K562 (cell line): Measurements from ENCODE around the gene MLLT1. TPM values are rescaled to one million over a fixed set of nuclear protein-coding genes. Genes with fewer than 3 reads are reported as not detected.

ENCODE experiments used
- ATAC-seq: fragments of 200-7000 bp; cut with Tn5 transposase; 3 replicates; pipeline ENCODE4 v1.9.1; 2020; ENCODE audit warnings: moderate library complexity
- BruUV-seq: library from RNA; stranded (reverse); fragments of 400-500 nt; replicated peaks from 2 replicates; lab custom pipeline; 2021; lab: Mats Ljungman, UMichigan
- CTCF ChIA-PET: fragments of 300-600 bp; formaldehyde crosslinking; extraction: SDS; loops from one replicate; lab custom pipeline; 2021; ENCODE audit warnings: low intra/inter-chr PET ratio; lab: Yijun Ruan, JAX
- POLR2A ChIA-PET: fragments of 300-600, 350-650 bp; sonication (Branson Sonifier 250); formaldehyde crosslinking; extraction: SDS; loops from one replicate; lab custom pipeline; 2021; ENCODE audit warnings: antibody characterized with exemption, inconsistent platforms; lab: Yijun Ruan, JAX
- DNase-seq, 4 experiments: peaks; one replicate each; pipeline versions ENCODE4 v3.0.0 to v3.0.0-alpha.2; 2011 to 2018; ENCODE audit warnings: low spot score in 3 of 4, mixed read lengths in 3 of 4; ENCODE audit errors: extremely low read depth in 1 of 4
- FAIRE-seq: peaks from 2 replicates; lab custom pipeline; 2011; peaks lifted over from hg19 to GRCh38; lab: Jason Lieb, UNC
- H2AFZ ChIP-seq: 2 replicates; pipeline ENCODE4 v1.6.0; 2011; ENCODE audit warnings: low read depth, low read length, control low read depth, inconsistent platforms
- H3K27ac ChIP-seq: fragments of 200-600 bp; 3 replicates; pipeline ENCODE4 v1.8.0; 2011; ENCODE audit warnings: low read depth, mild to moderate bottlenecking, control low read depth, inconsistent platforms, low read length, moderate library complexity, mixed read lengths; ENCODE audit errors: extremely low read depth
- H3K27me3 ChIP-seq, 2 experiments: fragments of 300-600 bp in 1 of 2; 2 replicates in 1 of 2; 3 replicates in 1 of 2; pipeline versions ENCODE4 v1.6.0 to v1.8.0; 2011; ENCODE audit warnings: inconsistent platforms in 2 of 2, low read length in 2 of 2, mild to moderate bottlenecking in 1 of 2, mixed read lengths in 1 of 2, moderate library complexity in 1 of 2; ENCODE audit not compliant: control insufficient read depth in 2 of 2, insufficient read depth in 2 of 2
- H3K36me3 ChIP-seq: fragments of 300-600 bp; 3 replicates; pipeline ENCODE4 v1.8.0; 2011; ENCODE audit warnings: mild to moderate bottlenecking, low read length, inconsistent platforms; ENCODE audit not compliant: control insufficient read depth, insufficient read depth
- H3K4me1 ChIP-seq, 2 experiments: fragments of 200-600 bp in 1 of 2; replicated peaks in 1 of 2; 2 replicates in 1 of 2; 3 replicates in 1 of 2; pipeline versions ENCODE4 v1.5.1 to v1.8.0; 2011; ENCODE audit warnings: inconsistent platforms in 2 of 2, low read length in 2 of 2, mild to moderate bottlenecking in 1 of 2, mixed read lengths in 1 of 2, moderate library complexity in 1 of 2; ENCODE audit not compliant: control insufficient read depth in 2 of 2, insufficient read depth in 2 of 2
- H3K4me2 ChIP-seq: 2 replicates; pipeline ENCODE4 v1.6.1; 2011; ENCODE audit warnings: low read length, control low read depth, inconsistent platforms, mixed read lengths; ENCODE audit not compliant: insufficient read depth
- H3K4me3 ChIP-seq: fragments of 200-600 bp; sonication (generic), shearing (Covaris generic); 2 replicates; pipeline ENCODE4 v1.5.1; 2016; ENCODE audit warnings: control low read depth, inconsistent platforms
- H3K79me2 ChIP-seq: fragments of 200-600 bp; 3 replicates; pipeline ENCODE4 v1.8.0; 2011; ENCODE audit warnings: low read length, inconsistent platforms; ENCODE audit not compliant: control insufficient read depth, insufficient read depth
- H3K9ac ChIP-seq, 2 experiments: 2 replicates each; pipeline versions ENCODE4 v1.6.0 to v1.6.1; 2011; ENCODE audit warnings: low read depth in 2 of 2, low read length in 2 of 2, control low read depth in 1 of 2, inconsistent platforms in 1 of 2, mild to moderate bottlenecking in 1 of 2, mixed read lengths in 1 of 2; ENCODE audit not compliant: insufficient read depth in 1 of 2
- H3K9me1 ChIP-seq: one replicate; pipeline ENCODE4 v1.6.0; 2011; ENCODE audit warnings: inconsistent platforms, mild to moderate bottlenecking, low read length, moderate library complexity; ENCODE audit not compliant: control insufficient read depth, insufficient read depth
- H3K9me3 ChIP-seq: replicated peaks from 2 replicates; pipeline ENCODE4 v1.5.1; 2011; ENCODE audit warnings: low read depth, low read length, inconsistent platforms; ENCODE audit not compliant: control insufficient read depth, insufficient read depth
- H4K20me1 ChIP-seq: replicated peaks from 2 replicates; pipeline ENCODE4 v1.6.1; 2011; ENCODE audit warnings: low read length, inconsistent platforms, mixed read lengths; ENCODE audit not compliant: control insufficient read depth, insufficient read depth
- RFX5 ChIP-seq: IDR thresholded peaks from 2 replicates; pipeline ENCODE4 v1.6.1; 2011; ENCODE audit warnings: low read depth, mild to moderate bottlenecking, improper control_type of control experiment, low read length
- SMARCA4 ChIP-seq: fragments of 450-650 bp; IDR thresholded peaks from 2 replicates; pipeline ENCODE4 v1.6.1; 2016
- ZBTB7A ChIP-seq: IDR thresholded peaks from 2 replicates; pipeline ENCODE4 v1.6.1; 2011; ENCODE audit warnings: low read depth, mild to moderate bottlenecking, low read length, moderate library complexity, borderline replicate concordance; ENCODE audit not compliant: control insufficient read depth
- ZFX ChIP-seq: sonication (generic); formaldehyde crosslinking; IDR thresholded peaks from 2 replicates; pipeline ENCODE4 v1.8.0; 2022; ENCODE audit warnings: mild to moderate bottlenecking, missing genetic modification reagents, moderate library complexity
- WGBS: fragments of 100-300 bp; shearing (Covaris generic); methylation state at CpG from one replicate; pipeline ENCODE4 v1.1.6; 2016; ENCODE audit warnings: low coverage, mixed read lengths; ENCODE audit not compliant: insufficient coverage; ENCODE audit errors: missing lambda C conversion rate; 5-methylcytosine and 5-hydroxymethylcytosine counted together
- in situ Hi-C: fragments of 300-500 bp; cut with MboI; formaldehyde crosslinking; loops from 4 replicates; pipeline ENCODE4 v1.15.0; 2018; ENCODE audit warnings: inconsistent platforms, mixed read lengths
- intact Hi-C: fragments of 100-400 bp; cut with micrococcal nuclease; formaldehyde crosslinking; loops from 2 replicates; pipeline ENCODE4 v1.14.2; 2022
- polyA plus RNA-seq, 8 experiments: library from polyadenylated mRNA; depleted of rRNA in 4 of 8; stranded (reverse) in 5 of 8; unstranded in 3 of 8; fragments of >200 nt; fragmentation: Nextera tagmentation in 2 of 8; fragmentation: Illumina TruSeq in 1 of 8; extraction: Ambion mirVana in 2 of 8; extraction: Trizol in 1 of 8; gene quantifications; 2 replicates each; pipeline versions ENCODE4 v1.2.1 to v1.2.3, GENCODE V29; 2011 to 2014; ENCODE audit warnings: inconsistent platforms in 1 of 8, missing spikeins in 1 of 8
- total RNA-seq, 7 experiments: library from RNA; depleted of rRNA in 6 of 7; stranded (reverse); fragments of >200 nt in 6 of 7; fragmentation: Illumina TruSeq in 2 of 7; extraction: Trizol in 2 of 7; gene quantifications; 2 replicates each; pipeline versions ENCODE4 v1.2.1 to v1.2.3, GENCODE V29; 2011 to 2021; ENCODE audit warnings: low replicate concordance in 1 of 7
- TF ChIP-seq, protein P1 (sequence below): fragments of 250-450 bp; sonication (Bioruptor Pico); IDR thresholded peaks from 2 replicates; pipeline ENCODE4 v1.5.0; 2021
- TF ChIP-seq, protein P2 (sequence below): fragments of 200-800 bp; sonication (Bioruptor generic); IDR thresholded peaks from 2 replicates; pipeline ENCODE4 v1.6.1; 2017; ENCODE audit warnings: missing genetic modification characterization, missing compliant biosample characterization
- TF ChIP-seq, protein P3 (sequence below), 2 experiments: fragments of 450-650 bp; formaldehyde crosslinking in 1 of 2; IDR thresholded peaks; 2 replicates each; pipeline versions ENCODE4 v1.4.0 to v1.6.1; 2014 to 2020; ENCODE audit warnings: mild to moderate bottlenecking in 2 of 2, borderline replicate concordance in 1 of 2, low read depth in 1 of 2
- TF ChIP-seq, protein P4 (sequence below), 2 experiments: fragments of 450-650 bp; conservative IDR thresholded peaks; 2 replicates each; pipeline ENCODE4 v1.6.1; 2017; ENCODE audit warnings: mild to moderate bottlenecking in 2 of 2, moderate library complexity in 2 of 2

Gene MLLT1
- total and polyA plus RNA-seq, 9 of the 15 experiments (the other 6 are each of a cell fraction or from before 2014, with no cell fraction given), result 0.23 to 63.5 (median 15.4) TPM

DNA sequence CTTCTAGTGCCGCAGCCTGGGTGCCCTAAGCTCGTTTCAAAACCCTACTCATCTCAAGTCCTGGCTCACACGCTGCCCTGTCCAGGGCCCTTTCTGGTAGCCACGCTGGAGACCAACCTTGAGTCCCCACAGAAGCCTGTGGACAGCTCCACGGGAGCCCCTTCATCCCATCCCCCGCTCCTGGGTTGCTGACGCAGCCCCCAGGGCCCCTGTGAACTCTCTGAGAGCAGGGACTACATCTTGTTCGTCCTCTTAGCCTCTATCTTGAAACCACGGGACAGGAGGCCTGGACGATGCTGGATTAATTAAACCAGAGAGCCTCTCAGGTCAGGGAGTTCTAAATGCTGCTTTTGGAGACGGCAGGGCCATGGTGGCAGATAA is 7.4 kb downstream of the MLLT1 start:
- peaks cover 58% of the 10 kb centered on the region for H3K36me3 ChIP-seq
- no peaks in the 10 kb centered on the region for H3K27me3 ChIP-seq
- ATAC-seq (peak; percentile 31), DNase-seq (peak; percentile 36 to 60 (median 44)), FAIRE-seq (no peak)
- H3K4me2 ChIP-seq, result peak overlapping the region; percentile 71
- H3K4me1 ChIP-seq, result peaks cover 66 to 84% of the 10 kb centered on the region in 2 experiments
- no peaks in the 10 kb centered on the region for H3K9me3 ChIP-seq
- H3K79me2 ChIP-seq, result peaks cover 97% of the 10 kb centered on the region
- peak overlapping the region; percentile 44; the same call in 1 of the 2 replicates for H2AFZ ChIP-seq
- BruUV-seq, result no TSS peak
- intact Hi-C loops (no loop called here), in situ Hi-C loops (no loop called here)
- ChIA-PET POLR2A (interaction anchor here (0.9 to 1.5 kb wide), 4 partner anchors 11 to 89 kb away, joined by 3 to 6 read pairs (median 4); partner anchors contain the start of gene CLPP), CTCF (no interaction called here)
- peaks cover 36% of the 10 kb centered on the region; the same call in 1 of the 2 replicates for H4K20me1 ChIP-seq
- H3K4me3 ChIP-seq, result peak overlapping the region; percentile 21; the same call in 1 of the 2 replicates
- 7% methylated on average over 11 of the region's 11 CpGs for WGBS
- H3K27ac ChIP-seq, result peak overlapping the region; percentile 63
- H3K9me1 ChIP-seq, result peaks cover 5% of the 10 kb centered on the region
- peak overlapping the region; percentile 33 to 91 for H3K9ac ChIP-seq
- TF ChIP-seq, protein P1, sequence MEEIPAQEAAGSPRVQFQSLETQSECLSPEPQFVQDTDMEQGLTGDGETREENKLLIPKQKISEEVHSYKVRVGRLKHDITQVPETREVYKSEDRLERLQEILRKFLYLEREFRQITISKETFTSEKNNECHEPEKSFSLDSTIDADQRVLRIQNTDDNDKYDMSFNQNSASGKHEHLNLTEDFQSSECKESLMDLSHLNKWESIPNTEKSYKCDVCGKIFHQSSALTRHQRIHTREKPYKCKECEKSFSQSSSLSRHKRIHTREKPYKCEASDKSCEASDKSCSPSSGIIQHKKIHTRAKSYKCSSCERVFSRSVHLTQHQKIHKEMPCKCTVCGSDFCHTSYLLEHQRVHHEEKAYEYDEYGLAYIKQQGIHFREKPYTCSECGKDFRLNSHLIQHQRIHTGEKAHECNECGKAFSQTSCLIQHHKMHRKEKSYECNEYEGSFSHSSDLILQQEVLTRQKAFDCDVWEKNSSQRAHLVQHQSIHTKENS, result no peak
- TF ChIP-seq, protein P2, sequence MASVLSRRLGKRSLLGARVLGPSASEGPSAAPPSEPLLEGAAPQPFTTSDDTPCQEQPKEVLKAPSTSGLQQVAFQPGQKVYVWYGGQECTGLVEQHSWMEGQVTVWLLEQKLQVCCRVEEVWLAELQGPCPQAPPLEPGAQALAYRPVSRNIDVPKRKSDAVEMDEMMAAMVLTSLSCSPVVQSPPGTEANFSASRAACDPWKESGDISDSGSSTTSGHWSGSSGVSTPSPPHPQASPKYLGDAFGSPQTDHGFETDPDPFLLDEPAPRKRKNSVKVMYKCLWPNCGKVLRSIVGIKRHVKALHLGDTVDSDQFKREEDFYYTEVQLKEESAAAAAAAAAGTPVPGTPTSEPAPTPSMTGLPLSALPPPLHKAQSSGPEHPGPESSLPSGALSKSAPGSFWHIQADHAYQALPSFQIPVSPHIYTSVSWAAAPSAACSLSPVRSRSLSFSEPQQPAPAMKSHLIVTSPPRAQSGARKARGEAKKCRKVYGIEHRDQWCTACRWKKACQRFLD (CRISPR knock-in tag), result 0 out of 2 replicates have a peak, but pooled peaks have one; percentile 29
- TF ChIP-seq ZFX (CRISPR knock-in tag) (peak; percentile 38; the same call in 1 of the 2 replicates), SMARCA4 (0 out of 2 replicates have a peak, but pooled peaks have one; percentile 2), ZBTB7A (peak; percentile 38; the same call in 1 of the 2 replicates), RFX5 (no peak)
- TF ChIP-seq, protein P3, sequence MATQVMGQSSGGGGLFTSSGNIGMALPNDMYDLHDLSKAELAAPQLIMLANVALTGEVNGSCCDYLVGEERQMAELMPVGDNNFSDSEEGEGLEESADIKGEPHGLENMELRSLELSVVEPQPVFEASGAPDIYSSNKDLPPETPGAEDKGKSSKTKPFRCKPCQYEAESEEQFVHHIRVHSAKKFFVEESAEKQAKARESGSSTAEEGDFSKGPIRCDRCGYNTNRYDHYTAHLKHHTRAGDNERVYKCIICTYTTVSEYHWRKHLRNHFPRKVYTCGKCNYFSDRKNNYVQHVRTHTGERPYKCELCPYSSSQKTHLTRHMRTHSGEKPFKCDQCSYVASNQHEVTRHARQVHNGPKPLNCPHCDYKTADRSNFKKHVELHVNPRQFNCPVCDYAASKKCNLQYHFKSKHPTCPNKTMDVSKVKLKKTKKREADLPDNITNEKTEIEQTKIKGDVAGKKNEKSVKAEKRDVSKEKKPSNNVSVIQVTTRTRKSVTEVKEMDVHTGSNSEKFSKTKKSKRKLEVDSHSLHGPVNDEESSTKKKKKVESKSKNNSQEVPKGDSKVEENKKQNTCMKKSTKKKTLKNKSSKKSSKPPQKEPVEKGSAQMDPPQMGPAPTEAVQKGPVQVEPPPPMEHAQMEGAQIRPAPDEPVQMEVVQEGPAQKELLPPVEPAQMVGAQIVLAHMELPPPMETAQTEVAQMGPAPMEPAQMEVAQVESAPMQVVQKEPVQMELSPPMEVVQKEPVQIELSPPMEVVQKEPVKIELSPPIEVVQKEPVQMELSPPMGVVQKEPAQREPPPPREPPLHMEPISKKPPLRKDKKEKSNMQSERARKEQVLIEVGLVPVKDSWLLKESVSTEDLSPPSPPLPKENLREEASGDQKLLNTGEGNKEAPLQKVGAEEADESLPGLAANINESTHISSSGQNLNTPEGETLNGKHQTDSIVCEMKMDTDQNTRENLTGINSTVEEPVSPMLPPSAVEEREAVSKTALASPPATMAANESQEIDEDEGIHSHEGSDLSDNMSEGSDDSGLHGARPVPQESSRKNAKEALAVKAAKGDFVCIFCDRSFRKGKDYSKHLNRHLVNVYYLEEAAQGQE (IDR thresholded peaks at IDR 0.05; ENCODE audit: borderline replicate concordance), result peak; percentile 53; the same call in 1 of the 2 replicates
- TF ChIP-seq, protein P3 (CRISPR knock-in tag; IDR thresholded peaks at IDR 0.05; ENCODE audit: low read depth), result no peak
- TF ChIP-seq, protein P4, sequence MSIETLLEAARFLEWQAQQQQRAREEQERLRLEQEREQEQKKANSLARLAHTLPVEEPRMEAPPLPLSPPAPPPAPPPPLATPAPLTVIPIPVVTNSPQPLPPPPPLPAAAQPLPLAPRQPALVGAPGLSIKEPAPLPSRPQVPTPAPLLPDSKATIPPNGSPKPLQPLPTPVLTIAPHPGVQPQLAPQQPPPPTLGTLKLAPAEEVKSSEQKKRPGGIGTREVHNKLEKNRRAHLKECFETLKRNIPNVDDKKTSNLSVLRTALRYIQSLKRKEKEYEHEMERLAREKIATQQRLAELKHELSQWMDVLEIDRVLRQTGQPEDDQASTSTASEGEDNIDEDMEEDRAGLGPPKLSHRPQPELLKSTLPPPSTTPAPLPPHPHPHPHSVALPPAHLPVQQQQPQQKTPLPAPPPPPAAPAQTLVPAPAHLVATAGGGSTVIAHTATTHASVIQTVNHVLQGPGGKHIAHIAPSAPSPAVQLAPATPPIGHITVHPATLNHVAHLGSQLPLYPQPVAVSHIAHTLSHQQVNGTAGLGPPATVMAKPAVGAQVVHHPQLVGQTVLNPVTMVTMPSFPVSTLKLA (conservative IDR thresholded peaks at IDR 0.05), result 0 out of 4 replicates have a peak, but pooled peaks of 1 of the 2 experiments have one; percentile 2
